SK-N-MC (cell line): ENCODE measurements around the gene SYT12.
A peak's percentile ranks its signal among the peaks of the same experiment; 100 is the strongest.

Experiments
- DNase-seq: peaks from one replicate; pipeline ENCODE4 v3.0.0-alpha.2; 2011; ENCODE audit warnings: low read depth, low spot score
- H3K27ac ChIP-seq: fragments of 200-600 bp; sonication (generic); 2 replicates; pipeline ENCODE4 v1.5.1; 2016; ENCODE audit warnings: mixed run types
- H3K36me3 ChIP-seq: fragments of 200-600 bp; sonication (generic); 2 replicates; pipeline ENCODE4 v1.6.1; 2017; ENCODE audit warnings: antibody characterized with exemption, low read length, mixed read lengths; ENCODE audit not compliant: insufficient read depth
- H3K4me3 ChIP-seq: fragments of 200-600 bp; sonication (generic); 2 replicates; pipeline ENCODE4 v1.5.1; 2016
- H3K9ac ChIP-seq: fragments of 200-600 bp; sonication (generic); 2 replicates; pipeline ENCODE4 v1.8.0; 2017; ENCODE audit warnings: mixed run types, mixed read lengths; ENCODE audit not compliant: insufficient read length
- H3K9me3 ChIP-seq: fragments of 200-600 bp; sonication (generic); 2 replicates; pipeline ENCODE4 v1.6.1; 2017; ENCODE audit warnings: low read depth, mild to moderate bottlenecking, antibody characterized with exemption, low read length, moderate library complexity, mixed read lengths
- EZH2 ChIP-seq: fragments of 200-600 bp; sonication (generic); IDR thresholded peaks from one replicate; pipeline ENCODE4 v1.6.1; 2017; ENCODE audit warnings: antibody characterized with exemption
- FOXP2 ChIP-seq: optimal IDR thresholded peaks from 2 replicates; pipeline ENCODE3; 2011; ENCODE audit warnings: mild to moderate bottlenecking, moderate library complexity; ENCODE audit not compliant: insufficient read depth; ENCODE audit errors: extremely low read length, control extremely low read depth
- POLR2AphosphoS5 ChIP-seq: IDR thresholded peaks from 2 replicates; pipeline ENCODE4 v1.6.1; 2012; ENCODE audit warnings: mild to moderate bottlenecking, low read depth, low read length, borderline replicate concordance

The SYT12 gene

GRCh38 chr11:67060111-67060522 lies 37.2 kb downstream of the SYT12 start:
- Histone ChIP-seq H3K9ac (no peak overlapping the region), H3K36me3 (no peaks in the 10 kb centered on the region), H3K9me3 (no peaks in the 10 kb centered on the region), H3K27ac (no peak overlapping the region), H3K4me3 (no peak overlapping the region)
- DNase-seq = no peak
- no peak for TF ChIP-seq FOXP2
- no peak for TF ChIP-seq POLR2AphosphoS5
- no peak for TF ChIP-seq EZH2

DNA sequence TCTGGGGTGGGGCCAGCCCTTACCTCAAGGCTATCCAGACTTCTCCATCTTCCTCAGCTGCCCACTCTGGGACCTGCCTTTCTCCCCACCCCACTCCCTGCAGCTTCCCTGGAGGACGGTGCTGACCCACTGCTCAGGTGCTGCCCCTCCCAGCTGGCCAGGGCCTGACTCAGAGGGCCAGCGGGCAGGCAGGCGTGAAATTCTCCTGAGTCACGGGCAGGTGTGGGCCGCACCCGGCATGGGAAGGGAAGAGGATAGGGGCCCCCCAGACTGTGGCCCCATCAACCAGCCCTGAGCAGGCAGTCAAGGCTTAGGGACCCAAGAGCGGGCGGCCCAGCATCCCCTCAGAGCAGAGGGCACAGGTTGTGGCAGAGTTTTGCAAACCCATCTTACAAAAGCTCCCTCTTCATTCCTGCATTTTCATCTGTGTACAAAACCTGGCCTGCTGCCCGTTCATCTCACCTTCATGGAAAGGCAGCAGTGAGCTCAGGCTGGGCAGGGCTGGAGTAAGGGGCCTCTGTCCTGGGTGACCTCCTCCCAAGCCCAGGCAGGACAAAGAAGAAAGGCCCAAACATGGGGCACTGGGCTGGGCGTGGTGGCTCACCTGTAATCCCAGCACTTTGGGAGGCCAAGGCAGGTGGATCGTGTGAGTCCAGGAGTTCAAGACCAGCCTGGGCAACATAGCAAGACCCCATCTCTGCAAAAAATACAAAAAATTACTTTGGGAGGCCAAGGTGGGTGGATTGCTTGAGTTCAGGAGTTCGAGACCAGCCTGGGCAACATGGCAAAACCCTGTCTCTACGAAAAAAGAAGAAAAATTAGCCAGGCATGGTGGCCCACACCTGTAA lies 39.8 kb downstream of the SYT12 start:
- Histone ChIP-seq H3K9ac (no peak overlapping the region), H3K36me3 (no peaks in the 10 kb centered on the region), H3K27ac (no peak overlapping the region), H3K9me3 (no peaks in the 10 kb centered on the region), H3K4me3 (no peak overlapping the region)
- no peak for TF ChIP-seq FOXP2
- no peak for TF ChIP-seq EZH2
- no peak for TF ChIP-seq POLR2AphosphoS5
- no peak for DNase-seq

DNA sequence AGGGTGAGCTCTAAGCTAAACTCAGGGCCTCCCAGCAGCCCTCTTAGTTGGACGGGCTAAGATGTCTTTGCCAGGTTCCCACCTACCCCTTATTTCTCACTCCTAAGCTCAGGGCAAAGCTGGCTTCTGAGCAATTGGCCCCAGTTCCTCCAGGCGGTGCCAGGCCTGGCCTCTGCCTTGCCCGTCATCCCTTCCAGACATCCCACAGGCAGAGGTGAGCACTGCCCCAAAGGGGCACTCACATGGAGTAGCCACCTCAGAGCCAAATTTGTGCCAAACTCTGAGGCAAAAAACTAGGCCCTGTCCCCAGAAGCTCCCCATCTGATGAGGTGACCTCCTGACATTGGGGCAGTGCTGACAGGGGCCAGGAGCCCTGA lies 43.4 kb downstream of the SYT12 start:
- no peak overlapping the region for H3K4me3 ChIP-seq
- TF ChIP-seq EZH2 (no peak), FOXP2 (no peak), POLR2AphosphoS5 (no peak)
- no peak overlapping the region for H3K9ac ChIP-seq
- H3K27ac ChIP-seq = no peak overlapping the region
- no peak for DNase-seq
- no peaks in the 10 kb centered on the region for H3K36me3 ChIP-seq
- H3K9me3 ChIP-seq = no peaks in the 10 kb centered on the region

DNA sequence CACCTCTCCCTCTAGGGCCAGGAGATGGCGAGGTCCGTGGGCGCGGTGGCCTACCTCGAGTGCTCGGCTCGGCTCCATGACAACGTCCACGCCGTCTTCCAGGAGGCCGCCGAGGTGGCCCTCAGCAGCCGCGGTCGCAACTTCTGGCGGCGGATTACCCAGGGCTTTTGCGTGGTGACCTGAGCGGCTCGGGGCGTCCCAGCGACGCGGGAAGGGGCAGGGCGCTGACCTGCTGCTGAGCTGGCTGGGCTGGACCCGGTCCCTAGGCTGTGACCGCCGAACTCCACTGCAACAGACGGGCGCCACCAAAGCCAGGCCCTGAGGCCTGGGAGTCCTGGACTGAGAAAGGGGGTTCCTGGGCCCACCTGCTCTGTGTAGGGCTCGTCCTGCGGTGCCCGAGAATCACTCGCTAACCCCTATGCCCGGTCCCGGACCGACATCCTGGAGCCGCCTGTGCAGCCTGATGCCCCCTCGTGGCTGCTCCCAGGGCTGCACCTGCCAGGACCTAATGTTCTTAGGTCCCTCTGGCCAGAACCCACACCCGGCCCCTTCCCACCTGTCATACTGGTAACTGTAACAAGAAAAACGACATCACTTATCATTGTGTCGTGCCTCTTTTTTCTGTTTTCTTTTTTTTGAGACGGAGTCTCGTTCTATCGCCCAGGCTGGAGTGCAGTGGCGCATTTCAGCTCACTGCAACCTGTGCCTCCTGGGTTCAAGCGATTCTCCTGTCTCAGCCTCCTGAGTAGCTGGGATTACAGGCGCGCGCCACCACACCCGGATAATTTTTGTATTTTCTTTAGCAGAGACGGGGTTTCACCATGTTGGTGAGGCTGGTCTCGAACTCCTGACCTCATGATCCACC lies 48.7 kb downstream of the SYT12 start:
- no peak for DNase-seq
- no peak overlapping the region for H3K4me3 ChIP-seq
- TF ChIP-seq FOXP2 (no peak), POLR2AphosphoS5 (no peak), EZH2 (no peak)

GRCh38 chr11:67072295-67072694 lies 49.4 kb downstream of the SYT12 start:
- no peak overlapping the region for H3K4me3 ChIP-seq
- no peaks in the 10 kb centered on the region for H3K36me3 ChIP-seq
- DNase-seq = no peak
- no peaks in the 10 kb centered on the region for H3K9me3 ChIP-seq
- no peak overlapping the region for H3K9ac ChIP-seq
- no peak for TF ChIP-seq FOXP2
- no peak for TF ChIP-seq EZH2
- no peak for TF ChIP-seq POLR2AphosphoS5
- no peak overlapping the region for H3K27ac ChIP-seq

More for the DNA sequence above, 48.7 kb downstream of the SYT12 start:
- Histone ChIP-seq H3K9ac (no peak overlapping the region), H3K36me3 (no peaks in the 10 kb centered on the region), H3K9me3 (no peaks in the 10 kb centered on the region), H3K27ac (no peak overlapping the region)

DNA sequence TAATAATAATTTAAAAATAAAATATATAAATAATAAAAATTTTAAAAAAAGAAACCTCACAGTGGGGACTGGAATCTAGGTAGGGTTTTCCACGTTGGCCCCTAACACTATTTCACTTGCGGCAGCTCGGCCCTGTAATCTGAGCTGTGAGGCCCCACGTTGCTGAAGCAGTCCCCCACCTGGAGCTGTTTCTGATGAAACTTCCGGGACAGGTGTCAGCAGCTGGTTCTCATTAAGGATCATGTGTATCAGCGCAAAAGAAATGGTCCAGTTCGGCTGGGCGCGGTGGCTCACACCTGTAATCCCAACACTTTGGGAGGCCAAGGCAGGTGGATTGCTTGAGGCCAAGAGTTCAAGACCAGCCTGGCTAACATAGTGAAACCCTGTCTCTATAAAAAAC lies 51.0 kb downstream of the SYT12 start:
- no peak for DNase-seq
- Histone ChIP-seq H3K9ac (no peak overlapping the region), H3K27ac (no peak overlapping the region), H3K36me3 (no peaks in the 10 kb centered on the region), H3K9me3 (no peaks in the 10 kb centered on the region), H3K4me3 (no peak overlapping the region)
- TF ChIP-seq FOXP2 (no peak), EZH2 (no peak), POLR2AphosphoS5 (no peak)

GRCh38 chr11:67076202-67076601 lies 53.3 kb downstream of the SYT12 start:
- no peaks in the 10 kb centered on the region for H3K9me3 ChIP-seq
- TF ChIP-seq EZH2 = no peak
- no peak for TF ChIP-seq FOXP2
- TF ChIP-seq POLR2AphosphoS5 = no peak
- no peak for DNase-seq
- no peak overlapping the region for H3K4me3 ChIP-seq
- no peak overlapping the region for H3K9ac ChIP-seq
- H3K36me3 ChIP-seq = no peaks in the 10 kb centered on the region
- peak overlapping the region; percentile 67 for H3K27ac ChIP-seq

GRCh38 chr11:67079065-67079705 lies 56.3 kb downstream of the SYT12 start:
- Histone ChIP-seq H3K9ac (no peak overlapping the region), H3K9me3 (no peaks in the 10 kb centered on the region), H3K27ac (peak overlapping the region; percentile 72), H3K36me3 (no peaks in the 10 kb centered on the region), H3K4me3 (no peak overlapping the region)
- no peak for DNase-seq
- no peak for TF ChIP-seq FOXP2
